ENCODE results near the gene ATP5PO. TPM values are rescaled to one million over a fixed set of nuclear protein-coding genes. Genes with fewer than 3 reads are reported as not detected.

Gene ATP5PO
- total and polyA plus RNA-seq, 11 donors: 472 to 2,204 (median 745) TPM

DNA sequence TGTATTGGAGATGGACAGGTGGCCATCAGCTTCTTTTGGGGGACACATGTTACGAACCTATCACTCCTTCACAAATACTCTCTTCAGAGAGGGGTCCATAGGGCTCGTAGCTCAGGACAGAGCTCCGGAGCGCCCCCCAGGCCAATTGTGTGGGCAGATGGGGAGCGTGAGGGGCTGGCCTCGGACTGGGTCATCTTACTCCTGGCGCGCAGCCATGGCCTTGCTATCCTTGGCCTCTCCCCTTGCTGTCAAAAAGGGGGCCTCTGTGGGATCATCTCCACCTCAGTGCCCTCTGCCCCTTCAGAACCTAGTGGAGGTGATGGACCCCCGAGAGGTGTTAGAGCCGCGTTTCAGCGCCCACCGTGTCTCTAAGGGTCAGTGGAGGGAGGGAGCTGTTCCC, 35.0 kb downstream of the ATP5PO start:
- intact Hi-C loops (cut with DNase I): no loop called here
- no peaks in the 10 kb centered on the region for H3K27me3 ChIP-seq

DNA sequence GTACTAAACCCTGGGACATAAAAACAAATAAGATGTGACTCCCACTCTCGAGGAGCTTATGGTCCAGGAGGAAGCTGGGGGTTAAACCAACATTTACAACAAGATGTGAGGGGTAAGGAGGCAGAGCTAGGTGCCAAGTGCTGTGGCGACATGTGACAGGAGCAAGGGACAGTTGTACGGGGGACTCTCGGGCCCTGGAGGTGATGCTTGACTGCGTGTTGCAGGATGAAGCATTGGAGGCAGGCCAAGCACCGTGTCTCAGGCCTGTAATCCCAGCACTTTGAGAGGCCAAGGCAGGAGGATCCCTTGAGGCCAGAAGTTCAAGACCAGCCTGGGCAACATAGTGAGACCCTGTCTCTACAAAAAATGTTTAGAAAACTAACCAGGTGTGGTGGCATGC, 36.8 kb downstream of the ATP5PO start:
- ATAC-seq (no peak), DNase-seq (no peak)
- no peaks in the 10 kb centered on the region for H3K4me1 ChIP-seq
- TF ChIP-seq CTCF (IDR thresholded peaks at IDR 0.05): no peak
- TF ChIP-seq POLR2A (IDR thresholded peaks at IDR 0.05): no peak
- H3K36me3 ChIP-seq: no peaks in the 10 kb centered on the region
- H3K9me3 ChIP-seq: no peaks in the 10 kb centered on the region
- intact Hi-C loops (cut with DNase I): no loop called here
- 82 to 88% (median 87%) methylated on average over 6 of the region's 6 CpGs for WGBS, 4 donors
- H3K4me3 ChIP-seq: no peak overlapping the region
- no peak overlapping the region for H3K27ac ChIP-seq
- no peaks in the 10 kb centered on the region for H3K27me3 ChIP-seq

More for the DNA sequence above, 35.0 kb downstream of the ATP5PO start:
- DNase-seq (no peak), ATAC-seq (no peak)
- TF ChIP-seq CTCF (IDR thresholded peaks at IDR 0.05): no peak
- no peak for TF ChIP-seq POLR2A (IDR thresholded peaks at IDR 0.05)
- Histone ChIP-seq H3K4me1 (no peaks in the 10 kb centered on the region), H3K9me3 (no peaks in the 10 kb centered on the region), H3K4me3 (no peak overlapping the region), H3K27ac (no peak overlapping the region), H3K36me3 (no peaks in the 10 kb centered on the region)
- WGBS, 4 donors: 82 to 91% (median 89%) methylated on average over 10 to 13 of the region's 13 CpGs

- TF ChIP-seq CTCF (IDR thresholded peaks at IDR 0.05) (no peak), POLR2A (IDR thresholded peaks at IDR 0.05) (no peak)
- WGBS, 4 donors: 90 to 95% (median 91%) methylated on average over 13 to 20 of the region's 20 CpGs
- no peak overlapping the region for H3K27ac ChIP-seq
- H3K36me3 ChIP-seq: no peaks in the 10 kb centered on the region
- H3K27me3 ChIP-seq: no peaks in the 10 kb centered on the region
- no peaks in the 10 kb centered on the region for H3K9me3 ChIP-seq
- H3K4me1 ChIP-seq: no peaks in the 10 kb centered on the region
- no peak overlapping the region for H3K4me3 ChIP-seq
- ATAC-seq (no peak), DNase-seq (no peak)
- intact Hi-C loops (cut with DNase I): no loop called here
Observed at GRCh38 chr21:33875026-33875695, 40.4 kb downstream of the ATP5PO start.

DNA sequence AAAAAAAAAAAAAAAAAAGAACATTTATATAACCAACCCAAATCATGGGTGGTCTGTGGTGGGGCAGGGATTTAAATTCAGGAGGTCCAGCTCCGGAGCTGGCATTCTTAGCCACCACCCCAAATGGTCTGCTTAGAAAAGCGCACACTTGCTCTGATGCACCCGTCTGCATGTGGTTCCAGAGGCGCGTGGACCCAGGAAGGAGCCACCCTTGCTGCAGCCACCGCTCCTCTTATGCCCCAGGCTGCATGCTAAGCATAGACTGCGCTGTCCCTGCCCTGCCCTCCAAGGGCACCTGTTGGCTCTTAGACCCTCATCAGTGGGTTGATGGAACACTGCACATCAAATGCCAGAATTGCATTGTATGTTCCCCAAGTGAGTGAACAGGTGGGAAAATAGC, 41.4 kb downstream of the ATP5PO start:
- TF ChIP-seq CTCF (IDR thresholded peaks at IDR 0.05): no peak
- no peak for TF ChIP-seq POLR2A (IDR thresholded peaks at IDR 0.05)
- WGBS, 4 donors: 90 to 97% (median 95%) methylated on average over 7 of the region's 7 CpGs
- intact Hi-C loops (cut with DNase I): no loop called here

More for the DNA sequence above, 41.4 kb downstream of the ATP5PO start:
- Histone ChIP-seq H3K9me3 (no peaks in the 10 kb centered on the region), H3K4me3 (no peak overlapping the region), H3K36me3 (no peaks in the 10 kb centered on the region), H3K4me1 (no peaks in the 10 kb centered on the region), H3K27me3 (no peaks in the 10 kb centered on the region), H3K27ac (no peak overlapping the region)
- DNase-seq (no peak), ATAC-seq (no peak)
